SKM-1 treated with dmso at 0.1 percent for 144 hours (cell line): Measurements from ENCODE around the gene SFTPA2.
"Not testable (repeated sequence)": the region's sequence is repeated elsewhere in the genome, so short reads cannot be mapped to it uniquely, and the experiment has no call there.

Source experiments
- DNase-seq: peaks from one replicate; lab custom pipeline; 2025; ENCODE audit not compliant: unreplicated experiment; lab: John Stamatoyannopoulos, UW

Gene SFTPA2

DNA sequence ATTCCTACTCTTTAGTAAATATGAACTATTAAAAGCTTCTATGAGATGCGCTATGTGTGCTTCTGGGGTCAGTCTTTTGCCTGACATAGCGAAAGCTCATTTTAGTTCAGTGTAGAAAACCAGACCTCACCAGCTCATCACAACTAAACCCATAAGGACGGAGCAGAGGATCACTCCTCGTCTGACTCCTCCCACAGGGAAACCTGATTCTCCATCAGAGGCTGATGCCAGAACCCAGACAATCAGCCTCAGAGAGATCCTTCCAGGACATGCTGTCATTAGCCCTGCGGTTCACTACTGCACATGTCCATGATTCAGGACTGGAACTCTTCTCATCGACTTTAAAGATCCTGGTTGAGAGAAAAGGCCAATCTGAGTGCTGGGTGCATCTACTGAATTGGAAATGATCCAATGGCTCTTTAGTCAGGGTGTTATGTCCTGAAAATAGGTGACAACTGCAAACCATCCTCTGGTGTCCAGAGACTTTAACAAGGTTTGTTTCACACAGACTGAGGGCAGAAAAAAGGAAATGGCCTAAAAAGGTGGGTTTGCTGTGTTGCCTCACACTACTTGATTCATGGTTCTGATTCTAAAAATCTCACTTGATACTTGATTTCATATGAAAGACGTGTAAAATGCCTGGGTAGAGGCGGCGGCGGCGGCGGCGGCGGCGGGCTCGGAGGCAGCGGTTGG is 48.2 kb downstream of the SFTPA2 start, which contains the start of gene EIF5AL1:
Gene EIF5AL1 (plus strand): TSS at position 643 of the 693 bp plus-strand sequence. CDS start 117 bp downstream, outside the sequence.
- not testable (repeated sequence) for DNase-seq

DNA sequence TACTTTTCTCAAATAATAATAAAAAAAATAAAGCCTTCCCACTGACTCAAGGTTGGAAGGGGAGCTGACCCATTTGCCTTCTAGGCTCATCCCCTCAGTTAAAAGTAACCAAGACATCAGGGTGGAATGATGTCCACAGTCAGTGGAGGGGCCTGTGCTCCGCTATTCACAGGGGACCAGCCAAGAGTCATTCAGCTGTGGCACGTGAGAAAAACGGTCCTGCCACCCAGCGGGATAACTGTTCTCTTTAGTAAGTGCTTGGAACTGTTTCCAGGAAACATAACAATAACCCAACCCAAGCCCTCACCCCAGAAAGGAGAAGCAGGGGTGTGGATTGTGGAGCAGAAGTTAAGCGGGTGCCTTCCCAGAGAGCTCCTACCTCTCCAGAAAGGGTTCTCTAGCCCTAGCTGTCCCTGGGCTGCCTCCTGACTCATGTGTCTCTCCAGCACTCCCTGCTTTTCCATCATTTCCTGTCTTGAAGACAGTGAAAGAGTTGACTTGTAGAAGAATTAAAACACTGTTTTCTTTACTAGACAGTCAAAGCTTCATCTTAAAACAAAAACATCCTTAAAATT is 50.2 kb downstream of the SFTPA2 start:
- peak; percentile 4 for DNase-seq

DNA sequence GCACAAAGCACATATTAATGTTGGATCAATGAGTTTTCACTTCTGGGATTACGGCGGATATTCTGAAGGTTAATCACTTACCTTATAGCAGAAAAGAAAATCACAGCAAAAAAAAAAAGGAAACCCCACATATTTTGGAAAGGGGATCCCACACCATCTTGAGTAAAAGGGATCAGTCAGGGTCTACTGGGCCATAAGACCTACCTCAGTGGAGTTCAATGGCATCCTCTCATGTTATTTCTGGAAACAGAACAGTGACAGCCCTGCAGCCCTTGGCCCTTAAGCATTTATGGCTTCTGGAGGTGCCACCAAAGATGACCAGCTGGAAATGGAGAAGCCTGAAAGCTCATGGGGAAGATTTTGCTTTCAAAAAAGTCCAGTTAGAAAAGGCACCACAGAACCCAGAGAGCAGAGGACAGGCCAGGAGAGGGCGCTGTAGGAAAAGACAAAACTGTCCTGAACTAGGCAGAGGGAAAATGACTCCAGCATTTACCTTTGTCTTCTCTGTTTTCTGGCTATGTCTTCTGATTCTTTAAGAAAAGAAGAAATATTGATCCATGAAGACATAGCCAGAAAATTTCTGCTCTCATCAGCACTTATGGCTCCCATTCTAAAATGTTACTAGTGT is 50.8 kb downstream of the SFTPA2 start:
- not testable (repeated sequence) for DNase-seq

- not testable (repeated sequence) for DNase-seq
Observed at GRCh38 chr10:79508245-79508644, 52.0 kb downstream of the SFTPA2 start.

DNA sequence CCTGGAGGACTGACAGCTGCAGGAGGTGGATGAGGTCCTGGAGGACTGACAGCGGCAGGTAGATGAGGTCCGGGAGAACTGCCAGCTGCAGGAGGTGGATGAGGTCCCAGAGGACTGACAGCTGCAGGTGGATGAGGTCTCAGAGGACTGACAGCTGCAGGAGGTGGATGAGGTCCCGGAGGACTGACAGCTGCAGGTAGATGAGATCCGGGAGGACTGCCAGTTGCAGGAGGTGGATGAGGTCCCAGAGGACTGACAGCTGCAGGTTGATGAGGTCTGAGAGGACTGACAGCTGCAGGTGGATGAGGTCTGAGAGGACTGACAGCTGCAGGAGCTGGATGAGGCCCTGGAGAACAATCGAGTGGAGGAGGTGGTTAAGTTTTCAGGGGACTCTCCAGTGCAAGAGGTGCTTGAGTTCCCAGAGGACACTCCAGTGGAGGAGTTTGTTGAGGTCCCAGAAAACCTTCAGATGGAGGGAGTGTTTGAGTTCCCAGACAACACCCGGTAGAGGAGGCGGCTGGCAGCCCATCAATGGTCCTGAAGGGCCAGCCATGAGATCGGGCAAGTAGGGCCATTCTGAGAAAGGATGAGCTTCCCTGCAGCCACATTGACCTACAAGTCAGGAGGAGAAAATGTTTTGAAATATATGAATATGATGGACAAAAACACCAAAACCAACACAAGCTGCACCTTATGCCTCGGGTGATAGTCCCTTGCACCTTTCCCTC is 52.6 kb downstream of the SFTPA2 start:
- DNase-seq: no peak
